ENCODE measurements around the gene PHLDA2. TPM values are rescaled to one million over a fixed set of nuclear protein-coding genes. Genes with fewer than 3 reads are reported as not detected.

The PHLDA2 gene
- total RNA-seq, 1 donor from 2014 or later: 96.1 TPM

DNA sequence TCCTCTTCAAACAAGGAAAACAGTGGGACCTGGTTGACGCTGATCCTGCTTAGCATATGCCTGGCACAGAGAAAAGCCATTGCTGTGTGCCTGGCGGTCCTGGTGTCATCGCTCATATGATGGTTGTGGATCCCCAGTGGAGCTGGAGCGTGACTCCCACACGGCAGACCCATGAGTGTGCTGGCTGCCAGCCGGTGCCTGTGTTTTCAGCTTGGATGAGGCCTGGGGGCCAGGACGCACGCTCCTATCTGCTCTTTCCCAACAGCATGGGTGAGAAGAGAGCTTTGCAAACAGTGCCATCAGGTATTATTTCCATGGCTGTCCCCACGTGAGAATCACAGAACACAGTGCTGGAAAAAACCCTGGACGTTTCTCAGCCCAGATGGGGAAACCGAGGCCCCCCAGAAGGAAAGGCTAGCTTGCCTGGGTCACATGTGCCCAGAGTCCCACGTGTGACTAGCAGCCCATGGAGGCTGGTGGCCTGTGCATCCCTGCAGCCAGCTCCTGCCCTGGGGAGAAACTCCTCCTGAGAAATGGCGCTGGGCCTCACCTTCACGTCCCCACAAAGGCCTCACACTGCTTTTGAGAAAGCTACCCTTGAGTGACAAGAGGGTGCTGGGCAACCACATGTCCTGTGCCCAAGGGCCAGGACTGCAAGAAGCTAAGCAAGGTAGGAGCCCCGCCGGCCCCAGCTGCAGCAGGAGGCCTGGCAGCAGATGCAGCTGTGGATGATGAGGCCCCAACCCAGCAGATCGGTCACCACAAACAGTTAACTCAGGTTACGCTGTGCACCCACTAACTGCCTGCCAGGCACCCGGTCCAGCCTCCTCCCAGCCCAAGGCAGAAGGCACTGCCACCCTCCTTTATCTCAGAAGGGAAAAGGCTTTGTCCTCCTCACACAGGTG, 47.9 kb downstream of the PHLDA2 start:
- H3K4me3 Mint-ChIP-seq (ENCODE audit: unreplicated experiment): no peak overlapping the region
- H3K9me3 Mint-ChIP-seq (ENCODE audit: unreplicated experiment): no peaks in the 10 kb centered on the region
- H3K27me3 Mint-ChIP-seq (ENCODE audit: unreplicated experiment): no peaks in the 10 kb centered on the region
- H3K4me1 Mint-ChIP-seq (ENCODE audit: unreplicated experiment): peaks cover 11% of the 10 kb centered on the region
- no peaks in the 10 kb centered on the region for H3K36me3 Mint-ChIP-seq (ENCODE audit: unreplicated experiment)
- TF ChIP-seq, protein P1, sequence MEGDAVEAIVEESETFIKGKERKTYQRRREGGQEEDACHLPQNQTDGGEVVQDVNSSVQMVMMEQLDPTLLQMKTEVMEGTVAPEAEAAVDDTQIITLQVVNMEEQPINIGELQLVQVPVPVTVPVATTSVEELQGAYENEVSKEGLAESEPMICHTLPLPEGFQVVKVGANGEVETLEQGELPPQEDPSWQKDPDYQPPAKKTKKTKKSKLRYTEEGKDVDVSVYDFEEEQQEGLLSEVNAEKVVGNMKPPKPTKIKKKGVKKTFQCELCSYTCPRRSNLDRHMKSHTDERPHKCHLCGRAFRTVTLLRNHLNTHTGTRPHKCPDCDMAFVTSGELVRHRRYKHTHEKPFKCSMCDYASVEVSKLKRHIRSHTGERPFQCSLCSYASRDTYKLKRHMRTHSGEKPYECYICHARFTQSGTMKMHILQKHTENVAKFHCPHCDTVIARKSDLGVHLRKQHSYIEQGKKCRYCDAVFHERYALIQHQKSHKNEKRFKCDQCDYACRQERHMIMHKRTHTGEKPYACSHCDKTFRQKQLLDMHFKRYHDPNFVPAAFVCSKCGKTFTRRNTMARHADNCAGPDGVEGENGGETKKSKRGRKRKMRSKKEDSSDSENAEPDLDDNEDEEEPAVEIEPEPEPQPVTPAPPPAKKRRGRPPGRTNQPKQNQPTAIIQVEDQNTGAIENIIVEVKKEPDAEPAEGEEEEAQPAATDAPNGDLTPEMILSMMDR (IDR thresholded peaks at IDR 0.05): no peak
- H3K27ac Mint-ChIP-seq (ENCODE audit: unreplicated experiment): no peak overlapping the region
- DNase-seq (ENCODE audit: extremely low spot score, unreplicated experiment): no peak

DNA sequence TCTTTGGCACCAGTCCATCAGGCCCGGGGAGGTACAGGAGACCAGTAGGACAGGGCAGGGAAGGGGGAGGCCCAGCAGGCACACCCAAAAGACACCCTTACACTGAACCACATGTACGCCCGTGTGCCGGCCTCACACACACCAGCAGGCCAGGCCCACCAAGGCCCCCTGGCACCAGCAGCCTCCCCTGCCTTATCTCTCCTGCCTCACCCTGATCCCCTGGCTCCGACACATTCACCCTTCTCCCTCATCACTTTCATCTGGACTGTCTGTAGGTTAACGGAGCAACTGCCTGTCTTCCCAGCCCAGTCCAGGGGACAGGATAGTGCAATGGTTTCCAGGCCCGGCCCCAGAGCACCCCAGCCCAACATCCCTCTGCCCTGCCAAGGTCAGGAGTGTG, 48.6 kb downstream of the PHLDA2 start:
- peaks cover 11% of the 10 kb centered on the region for H3K4me1 Mint-ChIP-seq (ENCODE audit: unreplicated experiment)
- no peak for DNase-seq (ENCODE audit: extremely low spot score, unreplicated experiment)
- H3K4me3 Mint-ChIP-seq (ENCODE audit: unreplicated experiment): no peak overlapping the region
- H3K27me3 Mint-ChIP-seq (ENCODE audit: unreplicated experiment): peaks cover 1% of the 10 kb centered on the region
- no peak overlapping the region for H3K27ac Mint-ChIP-seq (ENCODE audit: unreplicated experiment)
- no peaks in the 10 kb centered on the region for H3K36me3 Mint-ChIP-seq (ENCODE audit: unreplicated experiment)
- H3K9me3 Mint-ChIP-seq (ENCODE audit: unreplicated experiment): no peaks in the 10 kb centered on the region
- TF ChIP-seq, protein P1 (IDR thresholded peaks at IDR 0.05): no peak

DNA sequence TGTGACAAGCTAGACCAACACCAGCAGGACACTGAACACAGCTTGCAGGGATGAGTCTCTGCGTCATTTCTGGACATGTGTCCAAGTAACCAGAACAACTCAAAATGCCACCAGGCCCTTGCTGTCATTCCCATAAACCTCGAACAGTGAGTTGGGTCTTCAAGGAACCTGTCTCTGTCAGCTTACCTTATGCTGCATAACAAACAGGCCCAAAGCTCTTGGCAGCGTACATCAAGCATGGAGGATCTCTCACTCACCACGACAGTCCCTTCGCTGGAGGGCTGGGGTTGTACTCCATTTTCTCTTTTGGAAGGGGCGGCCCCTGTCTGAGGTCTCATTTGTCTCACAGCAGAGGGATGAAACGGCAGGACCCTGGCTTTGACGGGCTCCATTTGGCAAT, 50.4 kb downstream of the PHLDA2 start:
- no peak overlapping the region for H3K27ac Mint-ChIP-seq (ENCODE audit: unreplicated experiment)
- H3K4me1 Mint-ChIP-seq (ENCODE audit: unreplicated experiment): peaks cover 8% of the 10 kb centered on the region
- peaks cover 3% of the 10 kb centered on the region for H3K27me3 Mint-ChIP-seq (ENCODE audit: unreplicated experiment)
- no peaks in the 10 kb centered on the region for H3K9me3 Mint-ChIP-seq (ENCODE audit: unreplicated experiment)
- TF ChIP-seq, protein P1 (IDR thresholded peaks at IDR 0.05): no peak
- no peak overlapping the region for H3K4me3 Mint-ChIP-seq (ENCODE audit: unreplicated experiment)
- DNase-seq (ENCODE audit: extremely low spot score, unreplicated experiment): no peak
- no peaks in the 10 kb centered on the region for H3K36me3 Mint-ChIP-seq (ENCODE audit: unreplicated experiment)

Other genes with a start within 250 kb of the PHLDA2 start
- gene KCNQ1OT1, start 229.4 kb downstream of the PHLDA2 start, total RNA-seq: 3.4 and 3.9 TPM in 2 replicates
- 18.1 and 19.2 TPM in 2 replicates for gene CDKN1C, start 43.6 kb downstream of the PHLDA2 start, total RNA-seq
- gene NAP1L4, start 62.9 kb upstream of the PHLDA2 start, total RNA-seq: 147 and 148 TPM in 2 replicates
- 134 and 148 TPM in 2 replicates for gene CARS1, start 128.0 kb upstream of the PHLDA2 start, total RNA-seq
- gene OSBPL5, start 235.9 kb upstream of the PHLDA2 start, total RNA-seq: 47.7 and 47.9 TPM in 2 replicates

Data from osteocyte (in vitro differentiated cells).